ENCODE results near the gene RSPH3. TPM values are rescaled to one million over a fixed set of nuclear protein-coding genes. Genes with fewer than 3 reads are reported as not detected.

The RSPH3 gene
- total RNA-seq, 1 experiment from 2014 or later, result 24.7 TPM

DNA sequence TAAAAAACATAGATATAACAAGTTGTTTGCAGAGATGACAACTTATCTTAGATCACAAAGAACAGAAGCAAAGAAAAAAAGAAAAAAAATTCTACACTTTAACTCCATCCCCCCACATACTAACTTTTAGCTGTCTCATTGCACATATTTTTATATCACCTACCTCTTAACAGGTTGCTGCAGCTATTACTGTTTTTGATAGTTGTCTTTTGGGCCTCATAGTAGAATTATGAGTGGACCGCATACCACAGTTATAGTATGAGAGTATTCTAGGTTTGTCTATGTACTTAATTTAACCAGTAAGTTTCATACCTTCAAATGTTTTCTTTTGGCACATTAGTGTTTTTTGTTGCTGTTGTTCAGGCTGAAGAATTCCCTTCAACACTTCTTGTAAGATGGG is 12.3 kb downstream of the RSPH3 start:
- Histone ChIP-seq H3K9me3 (ENCODE audit: control insufficient read depth in 1 of 2, insufficient read depth in 1 of 2, low read depth in 1 of 2, low read length in 2 of 2) (no peaks in the 10 kb centered on the region), H3K27ac (ENCODE audit: low read depth, low read length) (no peak overlapping the region), H3K4me1 (ENCODE audit: control insufficient read depth in 1 of 2, insufficient read depth in 2 of 2, low read length in 2 of 2) (no peaks in the 10 kb centered on the region), H3K27me3 (ENCODE audit: insufficient read depth, low read length) (no peaks in the 10 kb centered on the region), H3K79me2 (ENCODE audit: insufficient read depth, low read length) (peaks cover 3% of the 10 kb centered on the region; the same call in 1 of the 2 replicates), H3K36me3 (ENCODE audit: control insufficient read depth in 1 of 2, insufficient read depth in 2 of 2, low read length in 2 of 2) (peaks cover 0 to 16% of the 10 kb centered on the region in 2 experiments; a peak in 2 of 4 replicates), H3K4me3 (replicated peaks in 1 of 2; ENCODE audit: low read depth in 1 of 2, low read length in 2 of 2) (no peak overlapping the region), H3K9me2 (ENCODE audit: insufficient read depth) (no peaks in the 10 kb centered on the region), H3K4me2 (ENCODE audit: low read length) (no peak overlapping the region), H3K9ac (ENCODE audit: low read length) (no peak overlapping the region), H2AFZ (ENCODE audit: low read depth, low read length, poor library complexity, severe bottlenecking) (no peak overlapping the region), H4K20me1 (ENCODE audit: insufficient read depth) (no peaks in the 10 kb centered on the region)
- RAD21 ChIA-PET (ENCODE audit: low non-redundant PET in 1 of 2, low total read pairs in 2 of 2, uncharacterized antibody in 2 of 2, unreplicated experiment in 2 of 2), result no interaction called here
- ATAC-seq (no peak), DNase-seq (ENCODE audit: low read depth, low spot score) (no peak)
- TF ChIP-seq, protein P1, sequence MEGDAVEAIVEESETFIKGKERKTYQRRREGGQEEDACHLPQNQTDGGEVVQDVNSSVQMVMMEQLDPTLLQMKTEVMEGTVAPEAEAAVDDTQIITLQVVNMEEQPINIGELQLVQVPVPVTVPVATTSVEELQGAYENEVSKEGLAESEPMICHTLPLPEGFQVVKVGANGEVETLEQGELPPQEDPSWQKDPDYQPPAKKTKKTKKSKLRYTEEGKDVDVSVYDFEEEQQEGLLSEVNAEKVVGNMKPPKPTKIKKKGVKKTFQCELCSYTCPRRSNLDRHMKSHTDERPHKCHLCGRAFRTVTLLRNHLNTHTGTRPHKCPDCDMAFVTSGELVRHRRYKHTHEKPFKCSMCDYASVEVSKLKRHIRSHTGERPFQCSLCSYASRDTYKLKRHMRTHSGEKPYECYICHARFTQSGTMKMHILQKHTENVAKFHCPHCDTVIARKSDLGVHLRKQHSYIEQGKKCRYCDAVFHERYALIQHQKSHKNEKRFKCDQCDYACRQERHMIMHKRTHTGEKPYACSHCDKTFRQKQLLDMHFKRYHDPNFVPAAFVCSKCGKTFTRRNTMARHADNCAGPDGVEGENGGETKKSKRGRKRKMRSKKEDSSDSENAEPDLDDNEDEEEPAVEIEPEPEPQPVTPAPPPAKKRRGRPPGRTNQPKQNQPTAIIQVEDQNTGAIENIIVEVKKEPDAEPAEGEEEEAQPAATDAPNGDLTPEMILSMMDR (IDR thresholded peaks at IDR 0.05 in 2 of 3, conservative IDR thresholded peaks at IDR 0.05 in 1 of 3; ENCODE audit: borderline replicate concordance in 1 of 3, insufficient read depth in 1 of 3, low read depth in 2 of 3, low read length in 2 of 3), result no peak
- TF ChIP-seq CBX3 (IDR thresholded peaks at IDR 0.05; ENCODE audit: low read depth) (no peak), ZNF274 (IDR thresholded peaks at IDR 0.05; ENCODE audit: low read depth, low read length) (no peak), JUND (IDR thresholded peaks at IDR 0.05) (no peak), EZH2 (IDR thresholded peaks at IDR 0.05) (no peak), POLR2AphosphoS5 (IDR thresholded peaks at IDR 0.05; ENCODE audit: low read depth, low read length) (no peak), ELF1 (IDR thresholded peaks at IDR 0.05; ENCODE audit: borderline replicate concordance, low read depth) (no peak), ZFX (IDR thresholded peaks at IDR 0.05) (no peak), CEBPB (IDR thresholded peaks at IDR 0.05; ENCODE audit: low read depth) (no peak), EZH2phosphoT487 (IDR thresholded peaks at IDR 0.05; ENCODE audit: borderline replicate concordance) (no peak), POLR2A (IDR thresholded peaks at IDR 0.05; ENCODE audit: borderline replicate concordance, extremely low read depth, insufficient read depth, insufficient read length) (no peak), RAD21 (IDR thresholded peaks at IDR 0.05; ENCODE audit: low read depth) (no peak), SP1 (IDR thresholded peaks at IDR 0.05; ENCODE audit: low read depth) (no peak), EGR1 (IDR thresholded peaks at IDR 0.05; ENCODE audit: low read depth) (no peak), SRF (IDR thresholded peaks at IDR 0.05; ENCODE audit: low read depth) (no peak)
- TF ChIP-seq, protein P2, sequence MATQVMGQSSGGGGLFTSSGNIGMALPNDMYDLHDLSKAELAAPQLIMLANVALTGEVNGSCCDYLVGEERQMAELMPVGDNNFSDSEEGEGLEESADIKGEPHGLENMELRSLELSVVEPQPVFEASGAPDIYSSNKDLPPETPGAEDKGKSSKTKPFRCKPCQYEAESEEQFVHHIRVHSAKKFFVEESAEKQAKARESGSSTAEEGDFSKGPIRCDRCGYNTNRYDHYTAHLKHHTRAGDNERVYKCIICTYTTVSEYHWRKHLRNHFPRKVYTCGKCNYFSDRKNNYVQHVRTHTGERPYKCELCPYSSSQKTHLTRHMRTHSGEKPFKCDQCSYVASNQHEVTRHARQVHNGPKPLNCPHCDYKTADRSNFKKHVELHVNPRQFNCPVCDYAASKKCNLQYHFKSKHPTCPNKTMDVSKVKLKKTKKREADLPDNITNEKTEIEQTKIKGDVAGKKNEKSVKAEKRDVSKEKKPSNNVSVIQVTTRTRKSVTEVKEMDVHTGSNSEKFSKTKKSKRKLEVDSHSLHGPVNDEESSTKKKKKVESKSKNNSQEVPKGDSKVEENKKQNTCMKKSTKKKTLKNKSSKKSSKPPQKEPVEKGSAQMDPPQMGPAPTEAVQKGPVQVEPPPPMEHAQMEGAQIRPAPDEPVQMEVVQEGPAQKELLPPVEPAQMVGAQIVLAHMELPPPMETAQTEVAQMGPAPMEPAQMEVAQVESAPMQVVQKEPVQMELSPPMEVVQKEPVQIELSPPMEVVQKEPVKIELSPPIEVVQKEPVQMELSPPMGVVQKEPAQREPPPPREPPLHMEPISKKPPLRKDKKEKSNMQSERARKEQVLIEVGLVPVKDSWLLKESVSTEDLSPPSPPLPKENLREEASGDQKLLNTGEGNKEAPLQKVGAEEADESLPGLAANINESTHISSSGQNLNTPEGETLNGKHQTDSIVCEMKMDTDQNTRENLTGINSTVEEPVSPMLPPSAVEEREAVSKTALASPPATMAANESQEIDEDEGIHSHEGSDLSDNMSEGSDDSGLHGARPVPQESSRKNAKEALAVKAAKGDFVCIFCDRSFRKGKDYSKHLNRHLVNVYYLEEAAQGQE (IDR thresholded peaks at IDR 0.05; ENCODE audit: low read depth), result no peak
- TF ChIP-seq, protein P3, sequence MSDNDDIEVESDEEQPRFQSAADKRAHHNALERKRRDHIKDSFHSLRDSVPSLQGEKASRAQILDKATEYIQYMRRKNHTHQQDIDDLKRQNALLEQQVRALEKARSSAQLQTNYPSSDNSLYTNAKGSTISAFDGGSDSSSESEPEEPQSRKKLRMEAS (IDR thresholded peaks at IDR 0.05), result no peak
- TF ChIP-seq, protein P4, sequence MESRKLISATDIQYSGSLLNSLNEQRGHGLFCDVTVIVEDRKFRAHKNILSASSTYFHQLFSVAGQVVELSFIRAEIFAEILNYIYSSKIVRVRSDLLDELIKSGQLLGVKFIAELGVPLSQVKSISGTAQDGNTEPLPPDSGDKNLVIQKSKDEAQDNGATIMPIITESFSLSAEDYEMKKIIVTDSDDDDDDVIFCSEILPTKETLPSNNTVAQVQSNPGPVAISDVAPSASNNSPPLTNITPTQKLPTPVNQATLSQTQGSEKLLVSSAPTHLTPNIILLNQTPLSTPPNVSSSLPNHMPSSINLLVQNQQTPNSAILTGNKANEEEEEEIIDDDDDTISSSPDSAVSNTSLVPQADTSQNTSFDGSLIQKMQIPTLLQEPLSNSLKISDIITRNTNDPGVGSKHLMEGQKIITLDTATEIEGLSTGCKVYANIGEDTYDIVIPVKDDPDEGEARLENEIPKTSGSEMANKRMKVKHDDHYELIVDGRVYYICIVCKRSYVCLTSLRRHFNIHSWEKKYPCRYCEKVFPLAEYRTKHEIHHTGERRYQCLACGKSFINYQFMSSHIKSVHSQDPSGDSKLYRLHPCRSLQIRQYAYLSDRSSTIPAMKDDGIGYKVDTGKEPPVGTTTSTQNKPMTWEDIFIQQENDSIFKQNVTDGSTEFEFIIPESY (IDR thresholded peaks at IDR 0.05; ENCODE audit: extremely low read depth, insufficient replicate concordance, low read length), result no peak
- TF ChIP-seq, protein P5, sequence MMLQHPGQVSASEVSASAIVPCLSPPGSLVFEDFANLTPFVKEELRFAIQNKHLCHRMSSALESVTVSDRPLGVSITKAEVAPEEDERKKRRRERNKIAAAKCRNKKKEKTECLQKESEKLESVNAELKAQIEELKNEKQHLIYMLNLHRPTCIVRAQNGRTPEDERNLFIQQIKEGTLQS (IDR thresholded peaks at IDR 0.05), result no peak
- intact Hi-C loops (cut with micrococcal nuclease), result no loop called here
- POLR2A ChIA-PET, result no interaction called here
- no TSS peak for BruUV-seq (replicated peaks)
- CTCF ChIA-PET, result no interaction called here

All from HCT116 (cell line).